Hindlimb muscle (tissue), 1 donor: ENCODE results near the gene GNPAT. TPM values are rescaled to one million over a fixed set of nuclear protein-coding genes. Genes with fewer than 3 reads are reported as not detected.

Source experiments
- DNase-seq: peaks from one replicate; pipeline ENCODE4 v3.0.0-alpha.2; 2013
- polyA plus RNA-seq: library from polyadenylated mRNA; unstranded; fragments of 120-200 nt; gene quantifications from one replicate; pipeline ENCODE4 v1.2.1, GENCODE V29; 2013; ENCODE audit not compliant: insufficient read length

The GNPAT gene
- polyA plus RNA-seq, 1 donor, result 59.5 TPM

GRCh38 chr1:231318568-231318967, 77.6 kb downstream of the GNPAT start:
- DNase-seq, result no peak

GRCh38 chr1:231319080-231319479, 78.1 kb downstream of the GNPAT start:
- DNase-seq, result no peak

GRCh38 chr1:231322880-231323530, 82.0 kb downstream of the GNPAT start:
- DNase-seq, result no peak

GRCh38 chr1:231324660-231325059, 83.6 kb downstream of the GNPAT start:
- no peak for DNase-seq

GRCh38 chr1:231326248-231326647, 85.2 kb downstream of the GNPAT start:
- no peak for DNase-seq

Other genes with a start within 250 kb of the GNPAT start
- 8.4 TPM for gene FAM89A, start 201.0 kb upstream of the GNPAT start, polyA plus RNA-seq
- 0.05 TPM for gene TRIM67, start 79.2 kb upstream of the GNPAT start, polyA plus RNA-seq
- 6.2 TPM for gene EXOC8, start 96.6 kb downstream of the GNPAT start, polyA plus RNA-seq
- 6.3 TPM for gene SPRTN, start 97.1 kb downstream of the GNPAT start, polyA plus RNA-seq
- gene EGLN1, start 181.1 kb downstream of the GNPAT start, polyA plus RNA-seq, result 31.3 TPM